Keratinocyte (primary cell): ENCODE measurements around the gene STX18. TPM values are rescaled to one million over a fixed set of nuclear protein-coding genes. Genes with fewer than 3 reads are reported as not detected.

ENCODE experiments used
- DNase-seq: peaks from one replicate; pipeline ENCODE4 v3.0.0-alpha.2; 2011; ENCODE audit warnings: low read depth, missing footprints, low spot score
- FAIRE-seq: peaks from 2 replicates; lab custom pipeline; 2011; peaks lifted over from hg19 to GRCh38; lab: Jason Lieb, UNC
- H2AFZ ChIP-seq: 2 replicates; pipeline ENCODE4 v1.6.0; 2012; ENCODE audit warnings: low read length, control low read depth, inconsistent platforms; ENCODE audit not compliant: control insufficient read depth
- H3K27ac ChIP-seq: 2 replicates; pipeline ENCODE4 v1.5.1; 2011; ENCODE audit warnings: low read length; ENCODE audit not compliant: control insufficient read depth, insufficient read depth
- H3K27me3 ChIP-seq: 3 replicates; pipeline ENCODE4 v1.6.0; 2011; ENCODE audit warnings: low read length; ENCODE audit not compliant: control insufficient read depth, insufficient read depth; ENCODE audit errors: extremely low read depth
- H3K36me3 ChIP-seq, 2 experiments: 2 replicates in 1 of 2; 3 replicates in 1 of 2; pipeline ENCODE4 v1.5.1; 2011; ENCODE audit warnings: low read length in 2 of 2, mild to moderate bottlenecking in 1 of 2; ENCODE audit not compliant: control insufficient read depth in 2 of 2, insufficient read depth in 2 of 2; ENCODE audit errors: extremely low read depth in 1 of 2
- H3K4me1 ChIP-seq: 3 replicates; pipeline ENCODE4 v1.5.1; 2011; ENCODE audit warnings: low read length; ENCODE audit not compliant: control insufficient read depth, insufficient read depth; ENCODE audit errors: extremely low read depth
- H3K4me2 ChIP-seq: 3 replicates; pipeline ENCODE4 v1.6.0; 2011; ENCODE audit warnings: low read depth, low read length; ENCODE audit not compliant: control insufficient read depth, insufficient read depth; ENCODE audit errors: extremely low read depth
- H3K4me3 ChIP-seq, 3 experiments: fragments of 200-600 bp in 1 of 3; sonication (generic) in 1 of 3; 2 replicates in 2 of 3; 3 replicates in 1 of 3; pipeline ENCODE4 v1.5.1; 2011 to 2016; ENCODE audit warnings: low read length in 3 of 3, mild to moderate bottlenecking in 3 of 3, control low read depth in 2 of 3, inconsistent platforms in 1 of 3, low read depth in 1 of 3, mixed read lengths in 1 of 3, mixed run types in 1 of 3, moderate library complexity in 1 of 3; ENCODE audit not compliant: control insufficient read depth in 2 of 3, insufficient read depth in 2 of 3; ENCODE audit errors: extremely low read depth in 1 of 3
- H3K79me2 ChIP-seq: 2 replicates; pipeline ENCODE4 v1.6.0; 2012; ENCODE audit warnings: low read length; ENCODE audit not compliant: control insufficient read depth, insufficient read depth
- H3K9ac ChIP-seq: 3 replicates; pipeline ENCODE4 v1.6.0; 2011; ENCODE audit warnings: low read length; ENCODE audit not compliant: control insufficient read depth, insufficient read depth; ENCODE audit errors: extremely low read depth
- H3K9me1 ChIP-seq: 3 replicates; pipeline ENCODE4 v1.6.0; 2011; ENCODE audit warnings: low read length; ENCODE audit not compliant: control insufficient read depth, insufficient read depth; ENCODE audit errors: extremely low read depth
- H3K9me3 ChIP-seq: 2 replicates; pipeline ENCODE4 v1.5.1; 2012; ENCODE audit warnings: low read depth, low read length; ENCODE audit not compliant: control insufficient read depth
- H4K20me1 ChIP-seq: 3 replicates; pipeline ENCODE4 v1.6.0; 2011; ENCODE audit warnings: low read length; ENCODE audit not compliant: control insufficient read depth, insufficient read depth; ENCODE audit errors: extremely low read depth
- EZH2 ChIP-seq: IDR thresholded peaks from one replicate; pipeline ENCODE4 v1.6.1; 2012; ENCODE audit warnings: inconsistent platforms, mild to moderate bottlenecking, low read length, moderate library complexity
- dilution Hi-C: fragments of 300-500 bp; cut with MboI; formaldehyde crosslinking; loops from one replicate; pipeline ENCODE4 v1.7.0; 2020; ENCODE audit warnings: low sequenced_read_pairs; ENCODE audit not compliant: extremely low pct_ligation_motif_present
- polyA plus RNA-seq, 5 experiments: library from polyadenylated mRNA; depleted of rRNA in 3 of 5; stranded (reverse) in 3 of 5; stranded (forward) in 1 of 5; unstranded in 1 of 5; fragments of >200 nt; gene quantifications; 1 replicate in 1 of 5; 2 replicates in 3 of 5; 3 replicates in 1 of 5; pipeline versions ENCODE4 v1.2.1 to v1.2.3, GENCODE V29; 2011 to 2012; ENCODE audit warnings: missing spikeins in 2 of 5, low read depth in 1 of 5, low replicate concordance in 1 of 5
- TF ChIP-seq, protein P1 (sequence below), 3 experiments: IDR thresholded peaks in 1 of 3; conservative IDR thresholded peaks in 1 of 3; optimal IDR thresholded peaks in 1 of 3; 2 replicates in 2 of 3; 3 replicates in 1 of 3; pipeline versions ENCODE3 to v1.5.1; 2011; ENCODE audit warnings: low read length in 3 of 3, mild to moderate bottlenecking in 3 of 3, moderate library complexity in 2 of 3, control low read depth in 1 of 3, inconsistent platforms in 1 of 3; ENCODE audit not compliant: insufficient read depth in 2 of 3; ENCODE audit errors: extremely low read depth in 1 of 3

The STX18 gene
- polyA plus RNA-seq, 1 donor (not counting 4 experiments of a cell fraction or from before 2014, with no cell fraction given), result 21.6 TPM

DNA sequence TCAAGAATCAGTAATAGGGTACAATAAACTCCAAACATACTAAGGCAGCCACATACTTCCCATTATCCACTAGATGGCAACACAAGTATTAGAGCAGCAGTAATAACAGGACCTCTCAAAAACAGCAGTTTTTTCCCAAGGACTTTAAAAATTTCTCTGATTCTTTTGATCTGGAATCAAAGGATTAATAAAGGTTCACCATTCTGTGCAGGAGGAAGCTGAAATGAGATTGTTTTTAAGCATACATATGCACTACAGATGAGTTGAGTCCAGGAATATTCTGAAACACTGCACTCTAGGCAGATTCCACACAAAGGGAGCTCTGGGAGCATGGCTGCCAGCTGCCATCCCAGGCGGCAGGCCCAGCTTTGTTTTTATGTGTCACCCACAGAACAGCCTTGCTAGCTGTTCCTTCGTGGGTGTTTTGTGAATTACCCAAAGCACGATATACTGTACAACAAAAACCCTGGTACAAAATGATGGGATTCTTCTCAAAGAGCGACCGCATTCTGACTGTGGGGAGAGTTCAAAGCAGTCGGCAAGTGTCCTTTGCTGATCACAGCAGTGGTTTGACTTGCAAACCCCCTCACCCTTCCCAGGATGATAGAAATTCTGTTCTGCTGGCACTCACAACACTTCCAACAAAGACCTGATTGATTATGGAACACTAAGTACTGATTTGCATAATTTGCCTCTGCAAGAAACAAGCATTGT lies 61.0 kb downstream of the STX18 start:
- Histone ChIP-seq H3K4me1 (peaks cover 6% of the 10 kb centered on the region), H4K20me1 (no peaks in the 10 kb centered on the region), H3K9me1 (peaks cover 6% of the 10 kb centered on the region), H3K27me3 (no peaks in the 10 kb centered on the region), H3K27ac (no peak overlapping the region), H3K36me3 (no peaks in the 10 kb centered on the region), H3K9ac (no peak overlapping the region), H2AFZ (no peak overlapping the region), H3K4me3 (no peak overlapping the region), H3K9me3 (no peaks in the 10 kb centered on the region), H3K4me2 (no peak overlapping the region), H3K79me2 (no peaks in the 10 kb centered on the region)
- dilution Hi-C loops, result no loop called here
- FAIRE-seq, result no peak
- DNase-seq, result no peak
- TF ChIP-seq, protein P1, sequence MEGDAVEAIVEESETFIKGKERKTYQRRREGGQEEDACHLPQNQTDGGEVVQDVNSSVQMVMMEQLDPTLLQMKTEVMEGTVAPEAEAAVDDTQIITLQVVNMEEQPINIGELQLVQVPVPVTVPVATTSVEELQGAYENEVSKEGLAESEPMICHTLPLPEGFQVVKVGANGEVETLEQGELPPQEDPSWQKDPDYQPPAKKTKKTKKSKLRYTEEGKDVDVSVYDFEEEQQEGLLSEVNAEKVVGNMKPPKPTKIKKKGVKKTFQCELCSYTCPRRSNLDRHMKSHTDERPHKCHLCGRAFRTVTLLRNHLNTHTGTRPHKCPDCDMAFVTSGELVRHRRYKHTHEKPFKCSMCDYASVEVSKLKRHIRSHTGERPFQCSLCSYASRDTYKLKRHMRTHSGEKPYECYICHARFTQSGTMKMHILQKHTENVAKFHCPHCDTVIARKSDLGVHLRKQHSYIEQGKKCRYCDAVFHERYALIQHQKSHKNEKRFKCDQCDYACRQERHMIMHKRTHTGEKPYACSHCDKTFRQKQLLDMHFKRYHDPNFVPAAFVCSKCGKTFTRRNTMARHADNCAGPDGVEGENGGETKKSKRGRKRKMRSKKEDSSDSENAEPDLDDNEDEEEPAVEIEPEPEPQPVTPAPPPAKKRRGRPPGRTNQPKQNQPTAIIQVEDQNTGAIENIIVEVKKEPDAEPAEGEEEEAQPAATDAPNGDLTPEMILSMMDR (optimal IDR thresholded peaks at IDR 0.05 in 1 of 3, IDR thresholded peaks at IDR 0.05 in 1 of 3, conservative IDR thresholded peaks at IDR 0.05 in 1 of 3; ENCODE audit: extremely low read depth in 1 of 3, insufficient read depth in 2 of 3, low read length in 3 of 3), result peak in 1 of 3 experiments; percentile 17
- TF ChIP-seq EZH2, result no peak

DNA sequence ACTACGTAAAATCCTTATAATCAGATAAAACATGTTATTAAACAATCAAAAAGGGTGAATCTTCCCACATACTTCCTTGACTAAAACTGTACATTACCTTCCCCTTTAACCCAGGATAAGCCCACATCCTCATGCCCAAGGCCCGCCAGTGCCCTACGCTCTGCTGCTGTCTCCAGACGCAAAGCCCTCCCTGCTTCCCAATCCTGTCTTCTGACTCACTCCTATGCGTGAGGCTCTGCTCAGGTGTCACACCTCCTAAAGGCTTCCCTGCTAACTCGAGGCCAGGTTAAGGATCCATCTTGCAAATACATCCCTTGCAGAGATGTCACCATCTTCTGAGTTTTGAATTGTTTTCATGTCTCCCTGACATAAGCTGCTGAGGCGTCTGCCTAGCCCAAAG lies 61.6 kb downstream of the STX18 start:
- FAIRE-seq (no peak), DNase-seq (no peak)
- H4K20me1 ChIP-seq, result no peaks in the 10 kb centered on the region
- H3K4me2 ChIP-seq, result no peak overlapping the region
- no peaks in the 10 kb centered on the region for H3K9me3 ChIP-seq
- H3K9ac ChIP-seq, result no peak overlapping the region
- dilution Hi-C loops, result no loop called here
- H3K36me3 ChIP-seq, result no peaks in the 10 kb centered on the region
- no peak overlapping the region for H3K4me3 ChIP-seq
- no peak overlapping the region for H3K27ac ChIP-seq
- H3K9me1 ChIP-seq, result peaks cover 6% of the 10 kb centered on the region
- H3K4me1 ChIP-seq, result peaks cover 6% of the 10 kb centered on the region
- H2AFZ ChIP-seq, result no peak overlapping the region
- H3K27me3 ChIP-seq, result no peaks in the 10 kb centered on the region
- no peaks in the 10 kb centered on the region for H3K79me2 ChIP-seq
- TF ChIP-seq, protein P1 (optimal IDR thresholded peaks at IDR 0.05 in 1 of 3, IDR thresholded peaks at IDR 0.05 in 1 of 3, conservative IDR thresholded peaks at IDR 0.05 in 1 of 3; ENCODE audit: extremely low read depth in 1 of 3, insufficient read depth in 2 of 3, low read length in 3 of 3), result no peak
- TF ChIP-seq EZH2, result no peak
